ENCODE measurements around the gene FAM240B. TPM values are rescaled to one million over a fixed set of nuclear protein-coding genes. Genes with fewer than 3 reads are reported as not detected.

Gene FAM240B
- total RNA-seq, 1 experiment from 2014 or later, result not detected

DNA sequence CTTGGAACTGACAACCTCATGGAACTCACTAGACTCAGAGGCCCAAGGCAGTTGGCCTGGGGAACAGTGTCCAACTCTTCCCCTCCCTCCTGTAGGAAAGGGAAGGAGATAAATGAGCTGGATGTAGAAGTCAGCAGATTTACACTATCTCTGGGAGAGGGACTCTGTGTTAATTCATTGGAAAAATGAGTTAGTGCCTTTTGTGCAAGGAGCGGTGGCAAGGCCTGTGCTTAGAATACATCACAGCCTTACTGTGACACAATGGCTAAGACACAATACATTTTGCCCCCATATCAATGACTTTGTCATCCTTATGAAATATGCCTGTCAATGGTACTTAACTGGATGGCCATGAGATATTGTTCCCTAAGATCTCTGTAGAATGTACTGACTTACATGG, 28.0 kb upstream of the FAM240B start:
- no peak overlapping the region for H3K27ac ChIP-seq (ENCODE audit: low read length)
- intact Hi-C loops (cut with micrococcal nuclease), result no loop called here
- no peaks in the 10 kb centered on the region for H3K4me1 ChIP-seq (ENCODE audit: insufficient read depth, low read length)
- no peaks in the 10 kb centered on the region for H3K79me2 ChIP-seq (ENCODE audit: low read length)
- no peak for TF ChIP-seq EZH2 (IDR thresholded peaks at IDR 0.05; ENCODE audit: low read length, unreplicated experiment)
- no peak overlapping the region for H3K9ac ChIP-seq (ENCODE audit: low read length)
- BruUV-seq (replicated peaks), result no TSS peak
- H3K9me2 ChIP-seq (replicated peaks; ENCODE audit: low read length), result no peaks in the 10 kb centered on the region
- no peaks in the 10 kb centered on the region for H3K27me3 ChIP-seq (ENCODE audit: low read length)
- DNase-seq, result no peak
- H3K4me2 ChIP-seq (ENCODE audit: low read length), result no peak overlapping the region
- H3K4me3 ChIP-seq (ENCODE audit: low read length), result no peak overlapping the region
- no peaks in the 10 kb centered on the region for H4K20me1 ChIP-seq (ENCODE audit: low read length)
- ChIA-PET CTCF (no interaction called here), POLR2A (ENCODE audit: unreplicated experiment) (no interaction called here)
- H3K9me3 ChIP-seq (ENCODE audit: low read length), result no peaks in the 10 kb centered on the region
- no peaks in the 10 kb centered on the region for H3F3A ChIP-seq (ENCODE audit: low read length, unreplicated experiment)
- H3K36me3 ChIP-seq (ENCODE audit: low read depth, low read length), result no peaks in the 10 kb centered on the region
- ATAC-seq, result no peak
- H2AFZ ChIP-seq (ENCODE audit: low read length), result no peak overlapping the region

DNA sequence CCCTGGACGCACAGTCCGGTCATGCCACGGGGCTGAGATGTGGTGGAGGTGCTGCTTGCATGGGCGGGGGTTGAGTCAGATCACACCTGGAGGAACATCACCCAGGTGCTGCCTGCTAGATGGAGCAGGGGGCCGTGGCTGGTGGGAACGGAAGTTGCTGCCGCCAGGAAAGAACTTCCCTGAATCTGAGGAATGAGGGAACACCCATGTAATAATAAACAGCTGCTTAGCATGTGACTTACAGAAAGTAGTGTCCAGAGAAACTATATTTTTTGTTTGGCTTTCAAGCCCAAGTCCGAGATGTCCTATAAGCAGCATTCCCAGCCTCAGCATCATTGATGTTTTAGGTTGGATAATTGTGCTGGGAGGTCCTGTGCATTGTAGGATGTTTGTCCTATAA, 27.1 kb upstream of the FAM240B start:
- intact Hi-C loops (cut with micrococcal nuclease), result no loop called here
- BruUV-seq (replicated peaks), result no TSS peak
- CTCF ChIA-PET, result no interaction called here

DNA sequence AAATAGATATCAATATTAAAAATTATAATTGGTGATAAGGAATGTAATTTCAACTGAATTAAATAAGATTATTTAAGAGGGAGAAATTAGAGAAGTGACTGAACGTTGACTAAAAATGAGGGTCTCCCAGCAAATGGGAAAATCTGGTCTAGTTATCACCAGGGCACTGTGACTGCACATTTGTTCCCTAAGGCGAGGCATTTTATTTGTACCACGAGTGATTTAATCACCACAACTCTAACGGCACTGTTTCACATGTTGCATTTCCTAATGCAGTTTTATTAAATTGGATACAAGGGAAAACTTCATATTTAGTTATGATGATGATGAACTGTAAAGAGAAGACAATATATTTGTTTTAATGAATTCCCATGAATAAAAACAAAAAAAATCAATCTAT, 26.4 kb upstream of the FAM240B start:
- Histone ChIP-seq H3K27me3 (ENCODE audit: low read length) (no peaks in the 10 kb centered on the region), H2AFZ (ENCODE audit: low read length) (no peak overlapping the region), H3K9ac (ENCODE audit: low read length) (no peak overlapping the region), H3K9me2 (replicated peaks; ENCODE audit: low read length) (no peaks in the 10 kb centered on the region), H3K27ac (ENCODE audit: low read length) (no peak overlapping the region), H3K4me2 (ENCODE audit: low read length) (no peak overlapping the region), H3F3A (ENCODE audit: low read length, unreplicated experiment) (no peaks in the 10 kb centered on the region), H3K36me3 (ENCODE audit: low read depth, low read length) (no peaks in the 10 kb centered on the region), H3K79me2 (ENCODE audit: low read length) (no peaks in the 10 kb centered on the region), H3K4me1 (ENCODE audit: insufficient read depth, low read length) (no peaks in the 10 kb centered on the region), H3K9me3 (ENCODE audit: low read length) (no peaks in the 10 kb centered on the region), H4K20me1 (ENCODE audit: low read length) (no peaks in the 10 kb centered on the region), H3K4me3 (ENCODE audit: low read length) (no peak overlapping the region)
- intact Hi-C loops (cut with micrococcal nuclease), result no loop called here
- ATAC-seq (no peak), DNase-seq (no peak)
- ChIA-PET POLR2A (ENCODE audit: unreplicated experiment) (no interaction called here), CTCF (no interaction called here)
- BruUV-seq (replicated peaks), result no TSS peak
- TF ChIP-seq, protein P1, sequence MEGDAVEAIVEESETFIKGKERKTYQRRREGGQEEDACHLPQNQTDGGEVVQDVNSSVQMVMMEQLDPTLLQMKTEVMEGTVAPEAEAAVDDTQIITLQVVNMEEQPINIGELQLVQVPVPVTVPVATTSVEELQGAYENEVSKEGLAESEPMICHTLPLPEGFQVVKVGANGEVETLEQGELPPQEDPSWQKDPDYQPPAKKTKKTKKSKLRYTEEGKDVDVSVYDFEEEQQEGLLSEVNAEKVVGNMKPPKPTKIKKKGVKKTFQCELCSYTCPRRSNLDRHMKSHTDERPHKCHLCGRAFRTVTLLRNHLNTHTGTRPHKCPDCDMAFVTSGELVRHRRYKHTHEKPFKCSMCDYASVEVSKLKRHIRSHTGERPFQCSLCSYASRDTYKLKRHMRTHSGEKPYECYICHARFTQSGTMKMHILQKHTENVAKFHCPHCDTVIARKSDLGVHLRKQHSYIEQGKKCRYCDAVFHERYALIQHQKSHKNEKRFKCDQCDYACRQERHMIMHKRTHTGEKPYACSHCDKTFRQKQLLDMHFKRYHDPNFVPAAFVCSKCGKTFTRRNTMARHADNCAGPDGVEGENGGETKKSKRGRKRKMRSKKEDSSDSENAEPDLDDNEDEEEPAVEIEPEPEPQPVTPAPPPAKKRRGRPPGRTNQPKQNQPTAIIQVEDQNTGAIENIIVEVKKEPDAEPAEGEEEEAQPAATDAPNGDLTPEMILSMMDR (conservative IDR thresholded peaks at IDR 0.05; ENCODE audit: low read depth, low read length), result no peak
- TF ChIP-seq EZH2 (IDR thresholded peaks at IDR 0.05; ENCODE audit: low read length, unreplicated experiment), result no peak
- no peak for TF ChIP-seq EZH2phosphoT487 (IDR thresholded peaks at IDR 0.05; ENCODE audit: borderline replicate concordance, low read length)

More for the DNA sequence above, 27.1 kb upstream of the FAM240B start:
- Histone ChIP-seq H3K4me1 (ENCODE audit: insufficient read depth, low read length) (no peaks in the 10 kb centered on the region), H3K9me2 (replicated peaks; ENCODE audit: low read length) (no peaks in the 10 kb centered on the region), H3K27ac (ENCODE audit: low read length) (no peak overlapping the region), H3K4me2 (ENCODE audit: low read length) (no peak overlapping the region), H3K4me3 (ENCODE audit: low read length) (no peak overlapping the region), H3K9me3 (ENCODE audit: low read length) (no peaks in the 10 kb centered on the region), H2AFZ (ENCODE audit: low read length) (no peak overlapping the region), H4K20me1 (ENCODE audit: low read length) (no peaks in the 10 kb centered on the region), H3K9ac (ENCODE audit: low read length) (no peak overlapping the region), H3F3A (ENCODE audit: low read length, unreplicated experiment) (no peaks in the 10 kb centered on the region), H3K79me2 (ENCODE audit: low read length) (no peaks in the 10 kb centered on the region), H3K27me3 (ENCODE audit: low read length) (no peaks in the 10 kb centered on the region), H3K36me3 (ENCODE audit: low read depth, low read length) (no peaks in the 10 kb centered on the region)
- TF ChIP-seq EZH2phosphoT487 (IDR thresholded peaks at IDR 0.05; ENCODE audit: borderline replicate concordance, low read length) (no peak), EZH2 (IDR thresholded peaks at IDR 0.05; ENCODE audit: low read length, unreplicated experiment) (no peak)
- TF ChIP-seq, protein P1 (conservative IDR thresholded peaks at IDR 0.05; ENCODE audit: low read depth, low read length), result no peak
- POLR2A ChIA-PET (ENCODE audit: unreplicated experiment), result no interaction called here
- ATAC-seq (no peak), DNase-seq (no peak)
